ENCODE data around the gene XRCC3. TPM values are rescaled to one million over a fixed set of nuclear protein-coding genes. Genes with fewer than 3 reads are reported as not detected.

Gene XRCC3
- total RNA-seq, 1 donor, result 11.7 TPM

- H3K4me3 ChIP-seq (ENCODE audit: low read depth, low read length), result no peak overlapping the region
- no peak for DNase-seq (ENCODE audit: low read depth)
- TF ChIP-seq CTCF (IDR thresholded peaks at IDR 0.05; ENCODE audit: insufficient read depth, low read depth, low read length), result no peak
Measured at GRCh38 chr14:103738701-103739451, 23.6 kb upstream of the XRCC3 start.

GRCh38 chr14:103738166-103738565, 22.9 kb upstream of the XRCC3 start:
- TF ChIP-seq CTCF (IDR thresholded peaks at IDR 0.05; ENCODE audit: insufficient read depth, low read depth, low read length), result no peak
- no peak for DNase-seq (ENCODE audit: low read depth)
- H3K4me3 ChIP-seq (ENCODE audit: low read depth, low read length), result no peak overlapping the region

- TF ChIP-seq CTCF (IDR thresholded peaks at IDR 0.05; ENCODE audit: insufficient read depth, low read depth, low read length), result no peak
- H3K4me3 ChIP-seq (ENCODE audit: low read depth, low read length), result no peak overlapping the region
- no peak for DNase-seq (ENCODE audit: low read depth)
Measured at GRCh38 chr14:103737432-103738045, 22.3 kb upstream of the XRCC3 start.

GRCh38 chr14:103736546-103737431, 21.5 kb upstream of the XRCC3 start:
- no peak for TF ChIP-seq CTCF (IDR thresholded peaks at IDR 0.05; ENCODE audit: insufficient read depth, low read depth, low read length)
- no peak overlapping the region for H3K4me3 ChIP-seq (ENCODE audit: low read depth, low read length)
- DNase-seq (ENCODE audit: low read depth), result peak; percentile 47

- no peak for DNase-seq (ENCODE audit: low read depth)
- no peak for TF ChIP-seq CTCF (IDR thresholded peaks at IDR 0.05; ENCODE audit: insufficient read depth, low read depth, low read length)
- no peak overlapping the region for H3K4me3 ChIP-seq (ENCODE audit: low read depth, low read length)
Measured at GRCh38 chr14:103735815-103736545, 20.7 kb upstream of the XRCC3 start.

- TF ChIP-seq CTCF (IDR thresholded peaks at IDR 0.05; ENCODE audit: insufficient read depth, low read depth, low read length), result no peak
- DNase-seq (ENCODE audit: low read depth), result no peak
- no peak overlapping the region for H3K4me3 ChIP-seq (ENCODE audit: low read depth, low read length)
Measured at GRCh38 chr14:103735439-103735814, 20.2 kb upstream of the XRCC3 start.
